Bronchial epithelial cell (primary cell): ENCODE measurements around the gene ADAMTSL5. TPM values are rescaled to one million over a fixed set of nuclear protein-coding genes. Genes with fewer than 3 reads are reported as not detected.

Source experiments
- DNase-seq: peaks from one replicate; pipeline ENCODE4 v3.0.0-alpha.2; 2010; ENCODE audit warnings: low read depth
- FAIRE-seq: peaks from 2 replicates; lab custom pipeline; 2011; peaks lifted over from hg19 to GRCh38; lab: Jason Lieb, UNC
- H3K27me3 ChIP-seq: 2 replicates; pipeline ENCODE4 v1.5.1; 2011; ENCODE audit warnings: low read length; ENCODE audit not compliant: control insufficient read depth, insufficient read depth
- H3K36me3 ChIP-seq: 2 replicates; pipeline ENCODE4 v1.5.1; 2011; ENCODE audit warnings: low read length; ENCODE audit not compliant: control insufficient read depth, insufficient read depth
- H3K4me3 ChIP-seq: 2 replicates; pipeline ENCODE4 v1.5.1; 2011; ENCODE audit warnings: mild to moderate bottlenecking, low read depth, low read length, control low read depth
- total RNA-seq: library from RNA; depleted of rRNA; stranded (reverse); fragments of >200 nt; gene quantifications from 2 replicates; pipeline ENCODE4 v1.2.1, GENCODE V29; 2014
- TF ChIP-seq, protein P1 (sequence below): IDR thresholded peaks from 2 replicates; pipeline ENCODE4 v1.5.1; 2011; ENCODE audit warnings: mild to moderate bottlenecking, moderate library complexity, low read length, control low read depth, inconsistent platforms; ENCODE audit not compliant: insufficient read depth, severe bottlenecking

ADAMTSL5 gene
- total RNA-seq, 1 donor from 2014 or later: 1.8 TPM

DNA sequence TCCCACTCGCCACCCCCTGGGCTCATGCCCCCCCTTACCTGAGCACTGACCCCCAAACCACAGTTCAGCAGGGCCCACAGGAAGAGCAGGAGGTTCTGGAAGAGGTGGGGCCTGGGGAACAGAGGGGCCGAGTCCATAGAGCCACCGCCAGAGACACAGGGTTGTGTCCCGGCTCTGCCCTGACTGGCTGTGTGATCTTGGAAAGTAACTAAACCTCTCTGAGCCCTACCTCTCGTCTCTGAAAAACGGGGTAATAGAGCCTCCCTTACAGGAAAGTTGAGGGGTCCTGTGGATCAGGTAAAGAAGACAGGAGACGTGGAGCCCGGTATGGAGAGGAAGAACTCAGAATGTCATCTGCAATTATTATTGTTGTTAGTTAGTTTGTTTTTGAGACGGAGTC is 2.0 kb downstream of the ADAMTSL5 start:
- FAIRE-seq: no peak
- Histone ChIP-seq H3K4me3 (no peak overlapping the region), H3K36me3 (no peaks in the 10 kb centered on the region), H3K27me3 (no peaks in the 10 kb centered on the region)
- TF ChIP-seq, protein P1, sequence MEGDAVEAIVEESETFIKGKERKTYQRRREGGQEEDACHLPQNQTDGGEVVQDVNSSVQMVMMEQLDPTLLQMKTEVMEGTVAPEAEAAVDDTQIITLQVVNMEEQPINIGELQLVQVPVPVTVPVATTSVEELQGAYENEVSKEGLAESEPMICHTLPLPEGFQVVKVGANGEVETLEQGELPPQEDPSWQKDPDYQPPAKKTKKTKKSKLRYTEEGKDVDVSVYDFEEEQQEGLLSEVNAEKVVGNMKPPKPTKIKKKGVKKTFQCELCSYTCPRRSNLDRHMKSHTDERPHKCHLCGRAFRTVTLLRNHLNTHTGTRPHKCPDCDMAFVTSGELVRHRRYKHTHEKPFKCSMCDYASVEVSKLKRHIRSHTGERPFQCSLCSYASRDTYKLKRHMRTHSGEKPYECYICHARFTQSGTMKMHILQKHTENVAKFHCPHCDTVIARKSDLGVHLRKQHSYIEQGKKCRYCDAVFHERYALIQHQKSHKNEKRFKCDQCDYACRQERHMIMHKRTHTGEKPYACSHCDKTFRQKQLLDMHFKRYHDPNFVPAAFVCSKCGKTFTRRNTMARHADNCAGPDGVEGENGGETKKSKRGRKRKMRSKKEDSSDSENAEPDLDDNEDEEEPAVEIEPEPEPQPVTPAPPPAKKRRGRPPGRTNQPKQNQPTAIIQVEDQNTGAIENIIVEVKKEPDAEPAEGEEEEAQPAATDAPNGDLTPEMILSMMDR: no peak
- DNase-seq: no peak

DNA sequence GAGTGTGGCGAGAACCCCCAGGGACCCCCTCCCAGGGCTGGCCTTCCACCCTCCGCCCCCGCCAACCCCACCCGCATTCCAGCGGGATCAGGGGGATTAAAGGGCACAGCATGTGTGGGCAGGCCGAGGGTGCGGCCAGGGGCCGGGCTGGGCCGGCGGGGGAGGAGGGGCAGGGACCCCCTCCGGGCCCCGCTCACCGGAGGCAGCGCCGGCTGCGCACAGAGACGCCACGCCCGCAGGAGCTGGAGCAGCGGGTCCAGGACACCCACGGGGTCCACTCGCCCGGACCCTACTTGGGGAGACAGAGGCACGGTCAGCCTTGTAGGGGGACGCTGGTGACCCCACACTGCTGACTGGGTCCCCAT is 2.4 kb downstream of the ADAMTSL5 start:
- TF ChIP-seq, protein P1: no peak
- peaks cover 1% of the 10 kb centered on the region for H3K36me3 ChIP-seq
- FAIRE-seq (no peak), DNase-seq (no peak)
- no peak overlapping the region for H3K4me3 ChIP-seq
- no peaks in the 10 kb centered on the region for H3K27me3 ChIP-seq

DNA sequence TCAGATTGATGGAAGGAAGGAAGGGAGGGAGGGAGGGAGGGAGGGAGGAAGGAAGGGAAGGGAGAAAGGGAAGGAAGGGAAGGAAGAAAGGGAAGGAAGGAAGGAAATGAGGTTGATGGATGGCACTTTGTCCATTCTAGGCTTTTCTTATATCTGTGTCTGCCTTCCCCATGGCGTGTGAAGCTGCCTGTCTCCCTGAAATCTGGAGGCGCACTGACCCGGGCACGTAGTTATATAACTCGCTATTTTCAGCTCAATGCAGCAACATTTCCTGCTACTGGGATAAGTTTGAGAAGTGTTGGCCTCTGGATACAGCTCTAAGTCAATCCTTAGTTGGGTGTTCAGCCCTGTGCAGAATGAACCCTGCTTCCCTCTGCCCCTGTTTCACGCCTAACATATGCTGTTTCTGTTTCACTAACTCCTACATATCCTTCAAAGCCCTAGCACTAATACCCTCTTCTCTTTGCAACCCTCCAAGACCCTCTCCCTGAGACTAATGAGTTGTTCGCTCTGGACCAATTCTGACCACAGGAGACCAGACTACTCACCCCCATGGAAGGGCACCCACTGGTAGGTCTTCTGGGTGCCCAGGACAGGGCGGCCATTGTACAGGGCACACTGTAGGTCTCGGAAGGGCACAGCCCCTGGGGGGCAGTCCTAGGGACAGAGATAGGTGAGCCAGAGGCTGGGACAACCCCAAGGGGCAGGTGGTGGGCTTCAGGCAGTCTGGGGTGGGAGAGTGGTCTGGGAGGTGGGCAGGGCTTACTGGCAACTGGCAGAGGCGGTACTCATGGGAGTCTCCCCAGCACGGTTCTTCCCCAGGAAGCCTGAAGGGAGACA is 3.0 kb downstream of the ADAMTSL5 start:
- H3K4me3 ChIP-seq: no peak overlapping the region

DNA sequence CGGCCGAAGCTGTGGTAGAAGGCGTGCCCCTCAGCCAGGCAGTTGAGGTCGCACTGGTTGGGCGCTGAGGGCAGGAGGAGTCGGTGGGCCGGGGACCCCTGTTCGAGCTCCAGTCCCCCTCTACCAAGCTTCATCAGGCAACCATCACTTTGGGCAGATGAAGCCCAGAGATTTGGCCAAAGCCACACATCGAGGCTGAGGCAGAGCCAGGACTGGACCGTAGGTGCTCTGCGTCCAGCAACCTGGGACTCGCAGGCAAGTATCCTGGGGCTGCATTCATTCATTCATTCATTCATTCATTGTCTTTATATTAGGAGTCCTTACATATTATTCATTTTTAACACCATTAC is 4.3 kb downstream of the ADAMTSL5 start:
- no peaks in the 10 kb centered on the region for H3K27me3 ChIP-seq
- TF ChIP-seq, protein P1: no peak
- H3K36me3 ChIP-seq: peaks cover 1% of the 10 kb centered on the region
- FAIRE-seq (no peak), DNase-seq (no peak)
- peak overlapping the region; percentile 48 for H3K4me3 ChIP-seq

More for the DNA sequence above, 3.0 kb downstream of the ADAMTSL5 start:
- FAIRE-seq: no peak
- TF ChIP-seq, protein P1: no peak
- H3K36me3 ChIP-seq: peaks cover 1% of the 10 kb centered on the region
- DNase-seq: no peak
- no peaks in the 10 kb centered on the region for H3K27me3 ChIP-seq

DNA sequence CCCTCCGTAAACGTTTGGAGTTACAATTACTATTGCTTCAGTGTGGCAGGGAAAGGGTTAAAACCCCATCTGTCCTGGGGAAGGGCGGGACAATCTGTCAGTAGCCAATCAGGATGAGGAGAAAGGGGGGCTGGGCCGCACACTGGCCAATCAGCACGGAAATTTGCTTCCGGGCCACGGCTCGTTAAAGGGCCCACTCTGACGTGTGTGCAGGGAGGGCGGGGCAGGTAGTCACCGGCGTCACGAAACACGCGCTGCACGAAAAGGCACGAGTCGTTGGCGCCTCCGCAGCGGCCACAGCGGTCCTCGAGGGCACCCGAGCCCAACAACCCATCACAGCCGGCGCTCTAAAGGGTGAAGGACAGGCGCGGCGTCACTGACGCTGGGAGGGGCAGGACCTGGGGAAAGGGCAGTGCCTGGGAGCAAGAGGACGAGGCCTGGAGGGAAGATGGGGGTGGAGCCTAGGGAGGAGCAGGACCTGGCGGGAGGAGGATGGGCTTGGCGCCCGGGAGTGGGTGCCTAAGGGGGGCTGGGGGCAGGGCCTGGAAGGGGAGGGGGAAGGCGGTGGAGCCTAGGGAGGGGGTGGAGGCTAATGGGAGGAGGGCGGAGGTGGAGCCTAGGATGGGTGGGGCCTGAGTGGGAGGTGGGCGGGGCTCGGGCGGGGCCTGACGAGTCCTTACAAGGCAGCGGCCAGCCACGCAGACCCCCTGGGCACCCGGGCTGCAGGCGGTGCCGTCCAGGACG is 4.9 kb downstream of the ADAMTSL5 start:
- FAIRE-seq: peak; percentile 7
- Histone ChIP-seq H3K27me3 (no peaks in the 10 kb centered on the region), H3K36me3 (peaks cover 1% of the 10 kb centered on the region), H3K4me3 (peak overlapping the region; percentile 48)
- TF ChIP-seq, protein P1: no peak
- DNase-seq: peak; percentile 83
